Kidney (tissue), 14 donors: Measurements from ENCODE around the gene CFAP58. TPM values are rescaled to one million over a fixed set of nuclear protein-coding genes. Genes with fewer than 3 reads are reported as not detected.

Source experiments
- DNase-seq, 5 donors: peaks; one replicate each; pipeline ENCODE4 v3.0.0-alpha.2; 2013 to 2020
- FAIRE-seq: peaks from 2 replicates; lab custom pipeline; 2012; peaks lifted over from hg19 to GRCh38; lab: Jason Lieb, UNC
- H3K27ac ChIP-seq, 2 donors: one replicate each; pipeline ENCODE4 v1.7.0; 2013; ENCODE audit warnings: low read depth in 2 of 2, low read length in 2 of 2, inconsistent platforms in 1 of 2
- H3K27me3 ChIP-seq: one replicate; pipeline ENCODE4 v1.7.1; 2013; ENCODE audit warnings: low read length, inconsistent platforms; ENCODE audit not compliant: control insufficient read depth, insufficient read depth
- H3K36me3 ChIP-seq, 3 donors: one replicate each; pipeline versions ENCODE4 v1.7.0 to v1.7.1; 2013; ENCODE audit warnings: low read length in 3 of 3, control low read depth in 1 of 3, inconsistent platforms in 1 of 3; ENCODE audit not compliant: insufficient read depth in 3 of 3, control insufficient read depth in 2 of 3
- H3K4me1 ChIP-seq, 3 donors: one replicate each; pipeline versions ENCODE4 v1.7.0 to v1.7.1; 2013; ENCODE audit warnings: low read length in 3 of 3, inconsistent platforms in 1 of 3, low read depth in 1 of 3; ENCODE audit not compliant: control insufficient read depth in 2 of 3, insufficient read depth in 2 of 3
- H3K4me3 ChIP-seq, 3 donors: one replicate each; pipeline versions ENCODE4 v1.7.0 to v1.8.1; 2013; ENCODE audit warnings: low read length in 3 of 3, control low read depth in 1 of 3, inconsistent platforms in 1 of 3
- H3K9ac ChIP-seq, 3 donors: one replicate each; pipeline versions ENCODE4 v1.7.0 to v1.7.1; 2013; ENCODE audit warnings: low read length in 3 of 3, control low read depth in 1 of 3, inconsistent platforms in 1 of 3
- H3K9me3 ChIP-seq, 3 donors: one replicate each; pipeline versions ENCODE4 v1.7.0 to v1.7.1; 2013; ENCODE audit warnings: low read length in 3 of 3, control low read depth in 1 of 3, inconsistent platforms in 1 of 3; ENCODE audit not compliant: control insufficient read depth in 2 of 3, insufficient read depth in 1 of 3
- intact Hi-C: fragments of 100-400 bp; cut with DNase I; formaldehyde crosslinking; loops from one replicate; pipeline ENCODE4 v1.11.1; 2022
- polyA plus RNA-seq: library from polyadenylated mRNA; stranded (reverse); fragments of 350-450 nt; fragmentation: Illumina TruSeq; extraction: RNeasy Lipid Tissue Mini Kit (QIAGEN cat#74804); gene quantifications from one replicate; pipeline ENCODE4 v1.2.3, GENCODE V29; 2014; ENCODE audit warnings: low read depth, low replicate concordance; ENCODE audit not compliant: insufficient read depth
- total RNA-seq: library from RNA; stranded (reverse); fragmentation: NEBNext Ultra II Directional; extraction: Animal tissue kit (Norgen Biotek cat#: 25700); gene quantifications from one replicate; pipeline ENCODE4 v1.2.1, GENCODE V29; 2021
- TF ChIP-seq, protein P1 (sequence below): IDR thresholded peaks from 3 replicates; pipeline ENCODE4 v1.5.1; 2012; ENCODE audit warnings: mild to moderate bottlenecking, moderate library complexity, borderline replicate concordance; ENCODE audit not compliant: insufficient read depth; ENCODE audit errors: extremely low read depth
- donor health status: control.
- donor health status: control.
- donor health status: control.
- donor health status: control.
- donor health status: control.
- donor health status: DM: yes; HTN: yes; CAD: no.
- donor health status: Normal renal cell carcinoma (clear cell type).

The CFAP58 gene
- total and polyA plus RNA-seq, 2 donors from 2014 or later = 0.19 to 0.35 TPM

DNA sequence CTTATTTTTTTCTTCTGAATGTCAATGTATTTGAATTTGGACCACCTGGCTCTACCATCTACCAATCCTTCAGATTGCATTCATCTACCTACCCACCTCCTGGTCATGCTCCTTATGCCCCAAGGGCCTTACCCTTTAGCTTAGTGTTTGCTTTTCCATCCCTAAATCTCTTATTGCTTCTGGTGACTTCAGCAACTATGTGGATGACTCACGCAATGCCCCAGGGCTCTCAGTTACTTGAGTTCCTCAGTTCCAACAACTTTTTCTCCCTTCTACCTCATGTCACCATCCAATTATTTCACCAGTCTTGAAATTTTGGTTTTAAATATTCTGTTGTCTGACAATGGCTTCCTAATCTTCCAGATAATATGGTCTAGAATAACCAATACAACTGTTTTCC is 118.9 kb downstream of the CFAP58 start:
- H3K9me3 ChIP-seq = peaks cover 0 to 9% (median 0%) of the 10 kb centered on the region in 3 donors
- H3K27me3 ChIP-seq = no peaks in the 10 kb centered on the region
- DNase-seq (no peak), FAIRE-seq (no peak)
- H3K4me1 ChIP-seq = no peaks in the 10 kb centered on the region
- TF ChIP-seq, protein P1, sequence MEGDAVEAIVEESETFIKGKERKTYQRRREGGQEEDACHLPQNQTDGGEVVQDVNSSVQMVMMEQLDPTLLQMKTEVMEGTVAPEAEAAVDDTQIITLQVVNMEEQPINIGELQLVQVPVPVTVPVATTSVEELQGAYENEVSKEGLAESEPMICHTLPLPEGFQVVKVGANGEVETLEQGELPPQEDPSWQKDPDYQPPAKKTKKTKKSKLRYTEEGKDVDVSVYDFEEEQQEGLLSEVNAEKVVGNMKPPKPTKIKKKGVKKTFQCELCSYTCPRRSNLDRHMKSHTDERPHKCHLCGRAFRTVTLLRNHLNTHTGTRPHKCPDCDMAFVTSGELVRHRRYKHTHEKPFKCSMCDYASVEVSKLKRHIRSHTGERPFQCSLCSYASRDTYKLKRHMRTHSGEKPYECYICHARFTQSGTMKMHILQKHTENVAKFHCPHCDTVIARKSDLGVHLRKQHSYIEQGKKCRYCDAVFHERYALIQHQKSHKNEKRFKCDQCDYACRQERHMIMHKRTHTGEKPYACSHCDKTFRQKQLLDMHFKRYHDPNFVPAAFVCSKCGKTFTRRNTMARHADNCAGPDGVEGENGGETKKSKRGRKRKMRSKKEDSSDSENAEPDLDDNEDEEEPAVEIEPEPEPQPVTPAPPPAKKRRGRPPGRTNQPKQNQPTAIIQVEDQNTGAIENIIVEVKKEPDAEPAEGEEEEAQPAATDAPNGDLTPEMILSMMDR = no peak
- H3K27ac ChIP-seq = no peak overlapping the region
- intact Hi-C loops = no loop called here
- H3K4me3 ChIP-seq = no peak overlapping the region
- no peaks in the 10 kb centered on the region for H3K36me3 ChIP-seq
- H3K9ac ChIP-seq = no peak overlapping the region

- FAIRE-seq = no peak
- Histone ChIP-seq H3K9me3 (peaks cover 0 to 9% (median 0%) of the 10 kb centered on the region in 3 donors), H3K4me3 (no peak overlapping the region), H3K27me3 (no peaks in the 10 kb centered on the region), H3K36me3 (no peaks in the 10 kb centered on the region), H3K9ac (no peak overlapping the region), H3K27ac (no peak overlapping the region), H3K4me1 (no peaks in the 10 kb centered on the region)
- DNase-seq = no peak
- intact Hi-C loops = no loop called here
- TF ChIP-seq, protein P1 = no peak
These were observed 119.5 kb downstream of the CFAP58 start for GRCh38 chr10:104472957-104473745.

DNA sequence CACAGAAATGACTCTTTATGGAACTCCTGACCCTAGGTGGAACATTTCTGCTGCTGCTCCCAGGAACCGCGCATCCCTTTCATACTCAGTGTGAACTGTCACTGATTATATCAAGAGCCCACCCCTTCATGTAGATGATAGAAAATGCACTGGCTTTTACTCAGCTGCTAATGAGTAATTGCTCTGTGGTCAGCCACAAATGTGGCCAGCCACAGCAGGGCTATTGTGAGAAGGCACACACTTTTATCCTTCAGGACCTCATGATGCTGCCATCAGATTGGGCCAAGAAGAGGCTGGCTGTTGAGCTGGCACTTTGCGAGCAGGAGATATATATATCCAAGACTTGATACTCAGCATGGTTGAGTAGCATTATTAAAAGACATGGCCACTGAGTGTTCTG is 124.7 kb downstream of the CFAP58 start:
- Histone ChIP-seq H3K4me3 (no peak overlapping the region), H3K4me1 (peaks cover 0 to 4% (median 0%) of the 10 kb centered on the region in 3 donors), H3K36me3 (no peaks in the 10 kb centered on the region), H3K27ac (no peak overlapping the region), H3K27me3 (no peaks in the 10 kb centered on the region), H3K9ac (no peak overlapping the region), H3K9me3 (no peaks in the 10 kb centered on the region)
- TF ChIP-seq, protein P1 = no peak
- DNase-seq = no peak
- intact Hi-C loops = no loop called here
- no peak for FAIRE-seq
